K562 (cell line): ENCODE results near the gene B4GALT1. TPM values are rescaled to one million over a fixed set of nuclear protein-coding genes. Genes with fewer than 3 reads are reported as not detected.

Experiments
- ATAC-seq: fragments of 200-7000 bp; cut with Tn5 transposase; 3 replicates; pipeline ENCODE4 v1.9.1; 2020; ENCODE audit warnings: moderate library complexity
- BruUV-seq: library from RNA; stranded (reverse); fragments of 400-500 nt; replicated peaks from 2 replicates; lab custom pipeline; 2021; lab: Mats Ljungman, UMichigan
- CTCF ChIA-PET: fragments of 300-600 bp; formaldehyde crosslinking; extraction: SDS; loops from one replicate; lab custom pipeline; 2021; ENCODE audit warnings: low intra/inter-chr PET ratio; lab: Yijun Ruan, JAX
- POLR2A ChIA-PET: fragments of 300-600, 350-650 bp; sonication (Branson Sonifier 250); formaldehyde crosslinking; extraction: SDS; loops from one replicate; lab custom pipeline; 2021; ENCODE audit warnings: antibody characterized with exemption, inconsistent platforms; lab: Yijun Ruan, JAX
- DNase-seq, 4 experiments: peaks; one replicate each; pipeline versions ENCODE4 v3.0.0 to v3.0.0-alpha.2; 2011 to 2018; ENCODE audit warnings: low spot score in 3 of 4, mixed read lengths in 3 of 4; ENCODE audit errors: extremely low read depth in 1 of 4
- FAIRE-seq: peaks from 2 replicates; lab custom pipeline; 2011; peaks lifted over from hg19 to GRCh38; lab: Jason Lieb, UNC
- H2AFZ ChIP-seq: 2 replicates; pipeline ENCODE4 v1.6.0; 2011; ENCODE audit warnings: low read depth, low read length, control low read depth, inconsistent platforms
- H3K27ac ChIP-seq: fragments of 200-600 bp; 3 replicates; pipeline ENCODE4 v1.8.0; 2011; ENCODE audit warnings: low read depth, mild to moderate bottlenecking, control low read depth, inconsistent platforms, low read length, moderate library complexity, mixed read lengths; ENCODE audit errors: extremely low read depth
- H3K27me3 ChIP-seq, 2 experiments: fragments of 300-600 bp in 1 of 2; 2 replicates in 1 of 2; 3 replicates in 1 of 2; pipeline versions ENCODE4 v1.6.0 to v1.8.0; 2011; ENCODE audit warnings: inconsistent platforms in 2 of 2, low read length in 2 of 2, mild to moderate bottlenecking in 1 of 2, mixed read lengths in 1 of 2, moderate library complexity in 1 of 2; ENCODE audit not compliant: control insufficient read depth in 2 of 2, insufficient read depth in 2 of 2
- H3K36me3 ChIP-seq: fragments of 300-600 bp; 3 replicates; pipeline ENCODE4 v1.8.0; 2011; ENCODE audit warnings: mild to moderate bottlenecking, low read length, inconsistent platforms; ENCODE audit not compliant: control insufficient read depth, insufficient read depth
- H3K4me1 ChIP-seq, 2 experiments: fragments of 200-600 bp in 1 of 2; replicated peaks in 1 of 2; 2 replicates in 1 of 2; 3 replicates in 1 of 2; pipeline versions ENCODE4 v1.5.1 to v1.8.0; 2011; ENCODE audit warnings: inconsistent platforms in 2 of 2, low read length in 2 of 2, mild to moderate bottlenecking in 1 of 2, mixed read lengths in 1 of 2, moderate library complexity in 1 of 2; ENCODE audit not compliant: control insufficient read depth in 2 of 2, insufficient read depth in 2 of 2
- H3K4me2 ChIP-seq: 2 replicates; pipeline ENCODE4 v1.6.1; 2011; ENCODE audit warnings: low read length, control low read depth, inconsistent platforms, mixed read lengths; ENCODE audit not compliant: insufficient read depth
- H3K4me3 ChIP-seq: fragments of 200-600 bp; sonication (generic), shearing (Covaris generic); 2 replicates; pipeline ENCODE4 v1.5.1; 2016; ENCODE audit warnings: control low read depth, inconsistent platforms
- H3K79me2 ChIP-seq: fragments of 200-600 bp; 3 replicates; pipeline ENCODE4 v1.8.0; 2011; ENCODE audit warnings: low read length, inconsistent platforms; ENCODE audit not compliant: control insufficient read depth, insufficient read depth
- H3K9ac ChIP-seq, 2 experiments: 2 replicates each; pipeline versions ENCODE4 v1.6.0 to v1.6.1; 2011; ENCODE audit warnings: low read depth in 2 of 2, low read length in 2 of 2, control low read depth in 1 of 2, inconsistent platforms in 1 of 2, mild to moderate bottlenecking in 1 of 2, mixed read lengths in 1 of 2; ENCODE audit not compliant: insufficient read depth in 1 of 2
- H3K9me1 ChIP-seq: one replicate; pipeline ENCODE4 v1.6.0; 2011; ENCODE audit warnings: inconsistent platforms, mild to moderate bottlenecking, low read length, moderate library complexity; ENCODE audit not compliant: control insufficient read depth, insufficient read depth
- H3K9me3 ChIP-seq: replicated peaks from 2 replicates; pipeline ENCODE4 v1.5.1; 2011; ENCODE audit warnings: low read depth, low read length, inconsistent platforms; ENCODE audit not compliant: control insufficient read depth, insufficient read depth
- H4K20me1 ChIP-seq: replicated peaks from 2 replicates; pipeline ENCODE4 v1.6.1; 2011; ENCODE audit warnings: low read length, inconsistent platforms, mixed read lengths; ENCODE audit not compliant: control insufficient read depth, insufficient read depth
- C11orf30 ChIP-seq: fragments of 450-650 bp; IDR thresholded peaks from 2 replicates; pipeline ENCODE4 v1.6.1; 2016; ENCODE audit warnings: low read depth, mild to moderate bottlenecking
- ELF4 ChIP-seq: fragments of 450-650 bp; formaldehyde crosslinking; IDR thresholded peaks from 2 replicates; pipeline ENCODE4 v1.4.0; 2022; ENCODE audit warnings: missing genetic modification characterization
- ERF ChIP-seq: fragments of 450-650 bp; formaldehyde crosslinking; IDR thresholded peaks from 2 replicates; pipeline ENCODE4 v1.4.0; 2020; ENCODE audit warnings: mild to moderate bottlenecking, mixed read lengths
- FUS ChIP-seq: fragments of 200-400 bp; formaldehyde crosslinking; optimal IDR thresholded peaks from 2 replicates; pipeline ENCODE3; 2017; ENCODE audit warnings: low read depth, low read length
- HMG20A ChIP-seq: fragments of 450-650 bp; formaldehyde crosslinking; conservative IDR thresholded peaks from 2 replicates; pipeline ENCODE4 v1.4.0; 2020; ENCODE audit warnings: mild to moderate bottlenecking, mixed read lengths
- RAD21 ChIP-seq, 2 experiments: fragments of 250-450 bp in 1 of 2; fragments of 450-650 bp in 1 of 2; sonication (Bioruptor Pico) in 1 of 2; formaldehyde crosslinking in 1 of 2; IDR thresholded peaks in 1 of 2; conservative IDR thresholded peaks in 1 of 2; 2 replicates each; pipeline versions ENCODE4 v1.4.0 to v1.8.0; 2020 to 2022; ENCODE audit warnings: mild to moderate bottlenecking in 2 of 2, moderate library complexity in 1 of 2
- REST ChIP-seq, 2 experiments: fragments of 450-650 bp; formaldehyde crosslinking in 1 of 2; IDR thresholded peaks; 2 replicates each; pipeline versions ENCODE4 v1.4.0 to v1.6.1; 2014 to 2020; ENCODE audit warnings: mild to moderate bottlenecking in 2 of 2, borderline replicate concordance in 1 of 2, low read depth in 1 of 2
- TFAM ChIP-seq: fragments of 250-450 bp; sonication (Bioruptor Pico); conservative IDR thresholded peaks from 2 replicates; pipeline ENCODE4 v1.5.0; 2021; ENCODE audit warnings: mild to moderate bottlenecking, moderate library complexity
- ZKSCAN3 ChIP-seq: fragments of 250-450 bp; sonication (Bioruptor Pico); IDR thresholded peaks from 2 replicates; pipeline ENCODE4 v1.4.0; 2020
- ZNF507 ChIP-seq: conservative IDR thresholded peaks from 2 replicates; pipeline ENCODE4 v1.6.1; 2017; ENCODE audit warnings: missing genetic modification characterization, missing compliant biosample characterization
- ZNF830 ChIP-seq: fragments of 250-450 bp; sonication (Bioruptor Pico); IDR thresholded peaks from 2 replicates; pipeline ENCODE4 v1.5.0; 2021; ENCODE audit warnings: mild to moderate bottlenecking
- WGBS: fragments of 100-300 bp; shearing (Covaris generic); methylation state at CpG from one replicate; pipeline ENCODE4 v1.1.6; 2016; ENCODE audit warnings: low coverage, mixed read lengths; ENCODE audit not compliant: insufficient coverage; ENCODE audit errors: missing lambda C conversion rate; 5-methylcytosine and 5-hydroxymethylcytosine counted together
- in situ Hi-C: fragments of 300-500 bp; cut with MboI; formaldehyde crosslinking; loops from 4 replicates; pipeline ENCODE4 v1.15.0; 2018; ENCODE audit warnings: inconsistent platforms, mixed read lengths
- intact Hi-C: fragments of 100-400 bp; cut with micrococcal nuclease; formaldehyde crosslinking; loops from 2 replicates; pipeline ENCODE4 v1.14.2; 2022
- polyA plus RNA-seq, 8 experiments: library from polyadenylated mRNA; depleted of rRNA in 4 of 8; stranded (reverse) in 5 of 8; unstranded in 3 of 8; fragments of >200 nt; fragmentation: Nextera tagmentation in 2 of 8; fragmentation: Illumina TruSeq in 1 of 8; extraction: Ambion mirVana in 2 of 8; extraction: Trizol in 1 of 8; gene quantifications; 2 replicates each; pipeline versions ENCODE4 v1.2.1 to v1.2.3, GENCODE V29; 2011 to 2014; ENCODE audit warnings: inconsistent platforms in 1 of 8, missing spikeins in 1 of 8
- total RNA-seq, 7 experiments: library from RNA; depleted of rRNA in 6 of 7; stranded (reverse); fragments of >200 nt in 6 of 7; fragmentation: Illumina TruSeq in 2 of 7; extraction: Trizol in 2 of 7; gene quantifications; 2 replicates each; pipeline versions ENCODE4 v1.2.1 to v1.2.3, GENCODE V29; 2011 to 2021; ENCODE audit warnings: low replicate concordance in 1 of 7
- TF ChIP-seq, protein P1 (sequence below), 3 experiments: IDR thresholded peaks in 2 of 3; conservative IDR thresholded peaks in 1 of 3; 2 replicates each; pipeline ENCODE4 v1.5.1; 2011 to 2012; ENCODE audit warnings: low read length in 3 of 3, mild to moderate bottlenecking in 3 of 3, control low read depth in 2 of 3, improper control_type of control experiment in 1 of 3, inconsistent platforms in 1 of 3, low read depth in 1 of 3, mixed read lengths in 1 of 3, moderate library complexity in 1 of 3; ENCODE audit not compliant: insufficient read depth in 2 of 3

The B4GALT1 gene
- total and polyA plus RNA-seq, 9 of the 15 experiments (the other 6 are each of a cell fraction or from before 2014, with no cell fraction given), result 4.1 to 26.8 (median 7.1) TPM

- H4K20me1 ChIP-seq, result no peaks in the 10 kb centered on the region
- no peaks in the 10 kb centered on the region for H3K79me2 ChIP-seq
- ATAC-seq (peak; percentile 88), DNase-seq (no peak), FAIRE-seq (no peak)
- H3K4me3 ChIP-seq, result no peak overlapping the region
- H3K4me1 ChIP-seq, result no peaks in the 10 kb centered on the region
- in situ Hi-C loops, result no loop called here
- H3K4me2 ChIP-seq, result no peak overlapping the region
- intact Hi-C loops, result loop anchor here (1.0 kb wide), 1 partner anchor 98 kb away; no protein-coding TSS in a partner anchor
- H2AFZ ChIP-seq, result no peak overlapping the region
- H3K9me1 ChIP-seq, result no peaks in the 10 kb centered on the region
- H3K9me3 ChIP-seq, result no peaks in the 10 kb centered on the region
- no peak overlapping the region for H3K27ac ChIP-seq
- no peaks in the 10 kb centered on the region for H3K36me3 ChIP-seq
- CTCF ChIA-PET, result interaction anchor here (1.3 kb wide), 1 partner anchor 98 kb away, joined by 8 read pairs; no protein-coding TSS in a partner anchor
- no peak overlapping the region for H3K9ac ChIP-seq
- POLR2A ChIA-PET, result interaction anchor here (1.1 to 1.3 kb wide), 2 partner anchors 9 to 154 kb away, joined by 4 read pairs; partner anchors contain the start of gene DNAJA1
- H3K27me3 ChIP-seq, result no peaks in the 10 kb centered on the region
- 45% methylated on average over 3 of the region's 3 CpGs for WGBS
- BruUV-seq, result no TSS peak
- TF ChIP-seq ZNF507 (tag) (no peak), REST (IDR thresholded peaks at IDR 0.05; ENCODE audit: borderline replicate concordance) (peak; percentile 50; the same call in 1 of the 2 replicates), REST (CRISPR knock-in tag; IDR thresholded peaks at IDR 0.05; ENCODE audit: low read depth) (no peak), ERF (CRISPR knock-in tag) (no peak), FUS (no peak), HMG20A (CRISPR knock-in tag) (no peak), C11orf30 (no peak), RAD21 (CRISPR knock-in tag; conservative IDR thresholded peaks at IDR 0.05 in 1 of 2, IDR thresholded peaks at IDR 0.05 in 1 of 2) (peak; percentile 42 to 54; a peak in 3 of 4 replicates), ZKSCAN3 (CRISPR knock-in tag) (no peak), ZNF830 (CRISPR knock-in tag) (no peak), TFAM (no peak), ELF4 (CRISPR knock-in tag) (no peak)
- TF ChIP-seq, protein P1, sequence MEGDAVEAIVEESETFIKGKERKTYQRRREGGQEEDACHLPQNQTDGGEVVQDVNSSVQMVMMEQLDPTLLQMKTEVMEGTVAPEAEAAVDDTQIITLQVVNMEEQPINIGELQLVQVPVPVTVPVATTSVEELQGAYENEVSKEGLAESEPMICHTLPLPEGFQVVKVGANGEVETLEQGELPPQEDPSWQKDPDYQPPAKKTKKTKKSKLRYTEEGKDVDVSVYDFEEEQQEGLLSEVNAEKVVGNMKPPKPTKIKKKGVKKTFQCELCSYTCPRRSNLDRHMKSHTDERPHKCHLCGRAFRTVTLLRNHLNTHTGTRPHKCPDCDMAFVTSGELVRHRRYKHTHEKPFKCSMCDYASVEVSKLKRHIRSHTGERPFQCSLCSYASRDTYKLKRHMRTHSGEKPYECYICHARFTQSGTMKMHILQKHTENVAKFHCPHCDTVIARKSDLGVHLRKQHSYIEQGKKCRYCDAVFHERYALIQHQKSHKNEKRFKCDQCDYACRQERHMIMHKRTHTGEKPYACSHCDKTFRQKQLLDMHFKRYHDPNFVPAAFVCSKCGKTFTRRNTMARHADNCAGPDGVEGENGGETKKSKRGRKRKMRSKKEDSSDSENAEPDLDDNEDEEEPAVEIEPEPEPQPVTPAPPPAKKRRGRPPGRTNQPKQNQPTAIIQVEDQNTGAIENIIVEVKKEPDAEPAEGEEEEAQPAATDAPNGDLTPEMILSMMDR (IDR thresholded peaks at IDR 0.05 in 2 of 3, conservative IDR thresholded peaks at IDR 0.05 in 1 of 3; ENCODE audit: insufficient read depth in 2 of 3, low read depth in 1 of 3, low read length in 3 of 3), result peak in 2 of 3 experiments; percentile 17 to 43; a peak in 2 of 6 replicates
Observed at GRCh38 chr9:33178972-33179697, 12.0 kb upstream of the B4GALT1 start.
